Caco-2 (cell line): ENCODE results near the gene FOXN3. TPM values are rescaled to one million over a fixed set of nuclear protein-coding genes. Genes with fewer than 3 reads are reported as not detected.

Experiments
- BruUV-seq: library from RNA; stranded (reverse); fragments of 400-500 nt; replicated peaks from 2 replicates; lab custom pipeline; 2021; lab: Mats Ljungman, UMichigan
- CTCF ChIA-PET: fragments of 300-600 bp; sonication (Branson Sonifier 250); formaldehyde crosslinking; loops from one replicate; lab custom pipeline; 2022; ENCODE audit warnings: antibody characterized with exemption; lab: Charles Lee
- POLR2A ChIA-PET: fragments of 300-600 bp; sonication (Branson Sonifier 250); formaldehyde crosslinking; loops from one replicate; lab custom pipeline; 2022; ENCODE audit warnings: antibody characterized with exemption; lab: Charles Lee
- DNase-seq, 2 experiments: peaks; one replicate each; pipeline versions ENCODE4 v3.0.0 to v3.0.0-alpha.2; 2020 to 2022
- H3K27me3 ChIP-seq: replicated peaks from 2 replicates; pipeline ENCODE4 v1.6.0; 2011; ENCODE audit warnings: low read length; ENCODE audit not compliant: control insufficient read depth, insufficient read depth
- H3K36me3 ChIP-seq: 2 replicates; pipeline ENCODE4 v1.5.1; 2011; ENCODE audit warnings: low read length; ENCODE audit not compliant: control insufficient read depth, insufficient read depth
- H3K4me1 ChIP-seq: fragments of 250-450 bp; sonication (Bioruptor Pico); 2 replicates; pipeline ENCODE4 v1.5.1; 2020; ENCODE audit warnings: mild to moderate bottlenecking
- H3K4me3 ChIP-seq: 2 replicates; pipeline ENCODE4 v1.5.1; 2011; ENCODE audit warnings: low read depth, mild to moderate bottlenecking, control low read depth, low read length
- H3K9me3 ChIP-seq: fragments of 250-450 bp; sonication (Bioruptor Pico); 2 replicates; pipeline ENCODE4 v1.5.1; 2020; ENCODE audit warnings: mild to moderate bottlenecking, moderate library complexity
- H3K27ac Mint-ChIP-seq: one replicate; pipeline ENCODE4 v1.8.0; 2022; ENCODE audit warnings: mixed read lengths; ENCODE audit not compliant: unreplicated experiment
- H3K27me3 Mint-ChIP-seq: one replicate; pipeline ENCODE4 v1.8.0; 2022; ENCODE audit warnings: mixed read lengths; ENCODE audit not compliant: insufficient read depth, unreplicated experiment
- H3K36me3 Mint-ChIP-seq: one replicate; pipeline ENCODE4 v1.8.0; 2022; ENCODE audit warnings: mild to moderate bottlenecking, mixed read lengths; ENCODE audit not compliant: insufficient read depth, unreplicated experiment
- H3K4me1 Mint-ChIP-seq: one replicate; pipeline ENCODE4 v1.8.0; 2022; ENCODE audit warnings: low read depth, mixed read lengths; ENCODE audit not compliant: unreplicated experiment
- H3K4me3 Mint-ChIP-seq: one replicate; pipeline ENCODE4 v1.8.0; 2022; ENCODE audit warnings: mild to moderate bottlenecking, moderate library complexity, mixed read lengths; ENCODE audit not compliant: unreplicated experiment
- H3K9me3 Mint-ChIP-seq: one replicate; pipeline ENCODE4 v1.8.0; 2022; ENCODE audit warnings: mixed read lengths; ENCODE audit not compliant: unreplicated experiment
- CTCF ChIP-seq, 2 experiments: fragments of 200-600 bp in 1 of 2; IDR thresholded peaks; 1 replicate in 1 of 2; 2 replicates in 1 of 2; pipeline versions ENCODE4 v1.5.1 to v1.8.0; 2011 to 2022; ENCODE audit warnings: antibody characterized with exemption in 1 of 2, control low read depth in 1 of 2, inconsistent platforms in 1 of 2, low read depth in 1 of 2, low read length in 1 of 2, mild to moderate bottlenecking in 1 of 2, moderate library complexity in 1 of 2; ENCODE audit not compliant: insufficient read depth in 1 of 2, severe bottlenecking in 1 of 2, unreplicated experiment in 1 of 2
- intact Hi-C: fragments of 100-400 bp; cut with micrococcal nuclease; formaldehyde crosslinking; loops from one replicate; pipeline ENCODE4 v1.10.0; 2022; ENCODE audit not compliant: unreplicated experiment
- total RNA-seq: library from RNA; stranded (reverse); gene quantifications from 2 replicates; pipeline ENCODE4 v1.2.3, GENCODE V29; 2022

Gene FOXN3
- total RNA-seq, 1 experiment from 2014 or later = 20.6 TPM

- peak overlapping the region; percentile 17 for H3K4me3 Mint-ChIP-seq
- POLR2A ChIA-PET = interaction anchor here (0.7 kb wide), 2 partner anchors 114 to 597 kb away, joined by 3 to 20 read pairs; no protein-coding TSS in a partner anchor
- BruUV-seq = no TSS peak
Measured at GRCh38 chr14:89339579-89339978, 77.5 kb downstream of the FOXN3 start.

GRCh38 chr14:89339158-89339557, 77.9 kb downstream of the FOXN3 start:
- POLR2A ChIA-PET = interaction anchor here (0.7 kb wide), 2 partner anchors 115 to 598 kb away, joined by 3 to 20 read pairs; no protein-coding TSS in a partner anchor
- CTCF ChIA-PET = interaction anchor here (1.5 kb wide), 1 partner anchor 13 kb away, joined by 4 read pairs; no protein-coding TSS in a partner anchor
- H3K27me3 Mint-ChIP-seq = no peaks in the 10 kb centered on the region

More at GRCh38 chr14:89339579-89339978, 77.5 kb downstream of the FOXN3 start:
- H3K9me3 Mint-ChIP-seq = no peaks in the 10 kb centered on the region
- peak in 1 of 2 experiments; percentile 11 for DNase-seq
- no peak for TF ChIP-seq CTCF (IDR thresholded peaks at IDR 0.05; ENCODE audit: insufficient read depth in 1 of 2, low read depth in 1 of 2, low read length in 1 of 2, severe bottlenecking in 1 of 2, unreplicated experiment in 1 of 2)
- intact Hi-C loops = loop anchor here (5.0 to 10.0 kb wide), 3 partner anchors 43 to 575 kb away; no protein-coding TSS in a partner anchor
- no peaks in the 10 kb centered on the region for H3K27me3 Mint-ChIP-seq
- Histone ChIP-seq H3K4me3 (no peak overlapping the region), H3K36me3 (no peaks in the 10 kb centered on the region), H3K27me3 (no peaks in the 10 kb centered on the region), H3K4me1 (peaks cover 47% of the 10 kb centered on the region), H3K9me3 (no peaks in the 10 kb centered on the region)
- CTCF ChIA-PET = interaction anchor here (1.5 kb wide), 1 partner anchor 12 kb away, joined by 4 read pairs; no protein-coding TSS in a partner anchor
- peaks cover 9% of the 10 kb centered on the region for H3K36me3 Mint-ChIP-seq
- peaks cover 33% of the 10 kb centered on the region for H3K4me1 Mint-ChIP-seq
- H3K27ac Mint-ChIP-seq = peak overlapping the region; percentile 82

GRCh38 chr14:89336338-89336737, 80.7 kb downstream of the FOXN3 start:
- H3K4me1 ChIP-seq = peaks cover 47% of the 10 kb centered on the region
- H3K27me3 Mint-ChIP-seq = no peaks in the 10 kb centered on the region
- H3K27ac Mint-ChIP-seq = peak overlapping the region; percentile 79
- no peak overlapping the region for H3K4me3 Mint-ChIP-seq
- no peaks in the 10 kb centered on the region for H3K9me3 ChIP-seq
- intact Hi-C loops = loop anchor here (1.0 to 10.0 kb wide), 5 partner anchors 46 to 578 kb away; no protein-coding TSS in a partner anchor
- H3K27me3 ChIP-seq = no peaks in the 10 kb centered on the region
- ChIA-PET POLR2A (interaction anchor here (1.6 kb wide), 1 partner anchor 15 kb away, joined by 3 read pairs; no protein-coding TSS in a partner anchor), CTCF (interaction anchor here (1.1 to 1.9 kb wide), 4 partner anchors 23 to 79 kb away, joined by 3 to 6 read pairs (median 4); no protein-coding TSS in a partner anchor)
- no peaks in the 10 kb centered on the region for H3K9me3 Mint-ChIP-seq
- H3K36me3 ChIP-seq = no peaks in the 10 kb centered on the region
- peak; percentile 39 to 46 for DNase-seq
- BruUV-seq = no TSS peak
- no peak overlapping the region for H3K4me3 ChIP-seq
- peaks cover 30% of the 10 kb centered on the region for H3K4me1 Mint-ChIP-seq
- peaks cover 9% of the 10 kb centered on the region for H3K36me3 Mint-ChIP-seq
- TF ChIP-seq CTCF (IDR thresholded peaks at IDR 0.05; ENCODE audit: insufficient read depth in 1 of 2, low read depth in 1 of 2, low read length in 1 of 2, severe bottlenecking in 1 of 2, unreplicated experiment in 1 of 2) = peak; percentile 19 to 20

More at GRCh38 chr14:89339158-89339557, 77.9 kb downstream of the FOXN3 start:
- Mint-ChIP-seq H3K4me3 (no peak overlapping the region), H3K9me3 (no peaks in the 10 kb centered on the region), H3K4me1 (peaks cover 33% of the 10 kb centered on the region), H3K27ac (no peak overlapping the region), H3K36me3 (peaks cover 9% of the 10 kb centered on the region)
- Histone ChIP-seq H3K9me3 (no peaks in the 10 kb centered on the region), H3K4me1 (peaks cover 47% of the 10 kb centered on the region), H3K4me3 (no peak overlapping the region), H3K36me3 (no peaks in the 10 kb centered on the region), H3K27me3 (no peaks in the 10 kb centered on the region)
- intact Hi-C loops = loop anchor here (5.0 to 10.0 kb wide), 3 partner anchors 43 to 576 kb away; no protein-coding TSS in a partner anchor
- no TSS peak for BruUV-seq
- no peak for TF ChIP-seq CTCF (IDR thresholded peaks at IDR 0.05; ENCODE audit: insufficient read depth in 1 of 2, low read depth in 1 of 2, low read length in 1 of 2, severe bottlenecking in 1 of 2, unreplicated experiment in 1 of 2)
- no peak for DNase-seq
